UCSD-AML1 (cell line): Measurements from ENCODE around the gene NUDC.

Experiments
- DNase-seq: peaks from one replicate; lab custom pipeline; 2025; ENCODE audit not compliant: unreplicated experiment; lab: John Stamatoyannopoulos, UW

Gene NUDC

GRCh38 chr1:26951216-26951615, 29.7 kb downstream of the NUDC start:
- DNase-seq = no peak

GRCh38 chr1:26951821-26952497, 30.4 kb downstream of the NUDC start:
- no peak for DNase-seq

- no peak for DNase-seq
These were observed 31.8 kb downstream of the NUDC start for GRCh38 chr1:26953374-26953773.

GRCh38 chr1:26956321-26956720, 34.8 kb downstream of the NUDC start:
- DNase-seq = no peak

GRCh38 chr1:26957306-26957705, 35.8 kb downstream of the NUDC start:
- DNase-seq = no peak

GRCh38 chr1:26959270-26959669, 37.7 kb downstream of the NUDC start:
- no peak for DNase-seq

- DNase-seq = no peak
These were observed 38.4 kb downstream of the NUDC start, which contains the start of gene KDF1 for GRCh38 chr1:26959722-26960624. TSS of gene KDF1 (minus strand) at chr1:26960468. CDS start at chr1:26952380, 8,088 bp downstream.

- DNase-seq = no peak
These were observed 39.1 kb downstream of the NUDC start for GRCh38 chr1:26960625-26960966.

- DNase-seq = no peak
These were observed 40.3 kb downstream of the NUDC start for GRCh38 chr1:26961826-26962225.

- no peak for DNase-seq
These were observed 43.7 kb downstream of the NUDC start for GRCh38 chr1:26965213-26965612.

GRCh38 chr1:26965628-26966027, 44.1 kb downstream of the NUDC start:
- no peak for DNase-seq

GRCh38 chr1:26970810-26971209, 49.3 kb downstream of the NUDC start:
- DNase-seq = no peak

GRCh38 chr1:26971590-26971989, 50.0 kb downstream of the NUDC start:
- no peak for DNase-seq

- peak; percentile 72 for DNase-seq
These were observed 50.8 kb downstream of the NUDC start for GRCh38 chr1:26972390-26972789.

- no peak for DNase-seq
These were observed 51.3 kb downstream of the NUDC start for GRCh38 chr1:26972821-26973220.

GRCh38 chr1:26976621-26977510, 55.3 kb downstream of the NUDC start:
- DNase-seq = no peak

GRCh38 chr1:26978901-26979300, 57.4 kb downstream of the NUDC start:
- DNase-seq = no peak

GRCh38 chr1:26981146-26981846, 59.8 kb downstream of the NUDC start:
- DNase-seq = no peak

GRCh38 chr1:26983863-26984262, 62.3 kb downstream of the NUDC start:
- DNase-seq = no peak

GRCh38 chr1:26984291-26984690, 62.7 kb downstream of the NUDC start:
- DNase-seq = no peak

GRCh38 chr1:26986658-26987057, 65.1 kb downstream of the NUDC start:
- DNase-seq = no peak
